HL-60 (cell line): ENCODE results near the gene ZNF107.

Source experiments
- DNase-seq, 2 experiments: peaks; one replicate each; pipeline ENCODE4 v3.0.0-alpha.2; 2010 to 2020; ENCODE audit warnings: low read depth in 1 of 2, low spot score in 1 of 2
- H3K27ac ChIP-seq: fragments of 250-450 bp; sonication (Bioruptor Pico); replicated peaks from 2 replicates; pipeline ENCODE4 v1.5.1; 2020; ENCODE audit warnings: mild to moderate bottlenecking, moderate library complexity
- H3K27me3 ChIP-seq: fragments of 250-450 bp; sonication (Bioruptor Pico); 2 replicates; pipeline ENCODE4 v1.5.1; 2021; ENCODE audit warnings: mild to moderate bottlenecking, moderate library complexity; ENCODE audit not compliant: insufficient read depth, poor library complexity, severe bottlenecking
- H3K4me3 ChIP-seq: replicated peaks from 2 replicates; pipeline ENCODE4 v1.5.1; 2011; ENCODE audit warnings: mild to moderate bottlenecking, control low read depth, low read length; ENCODE audit not compliant: insufficient read depth
- GABPA ChIP-seq: IDR thresholded peaks from 2 replicates; pipeline ENCODE4 v1.6.1; 2012; ENCODE audit warnings: low read depth
- POLR2AphosphoS5 ChIP-seq: IDR thresholded peaks from 2 replicates; pipeline ENCODE4 v1.6.1; 2012; ENCODE audit warnings: low read depth
- SPI1 ChIP-seq: IDR thresholded peaks from 2 replicates; pipeline ENCODE4 v1.6.1; 2012; ENCODE audit warnings: low read depth, mild to moderate bottlenecking, borderline replicate concordance
- TF ChIP-seq, protein P1 (sequence below): IDR thresholded peaks from 2 replicates; pipeline ENCODE4 v1.6.1; 2012; ENCODE audit warnings: low read depth; ENCODE audit not compliant: insufficient replicate concordance
- TF ChIP-seq, protein P2 (sequence below): IDR thresholded peaks from one replicate; pipeline ENCODE4 v1.5.1; 2011; ENCODE audit warnings: low read length, control low read depth, inconsistent platforms; ENCODE audit not compliant: insufficient read depth

ZNF107 gene

DNA sequence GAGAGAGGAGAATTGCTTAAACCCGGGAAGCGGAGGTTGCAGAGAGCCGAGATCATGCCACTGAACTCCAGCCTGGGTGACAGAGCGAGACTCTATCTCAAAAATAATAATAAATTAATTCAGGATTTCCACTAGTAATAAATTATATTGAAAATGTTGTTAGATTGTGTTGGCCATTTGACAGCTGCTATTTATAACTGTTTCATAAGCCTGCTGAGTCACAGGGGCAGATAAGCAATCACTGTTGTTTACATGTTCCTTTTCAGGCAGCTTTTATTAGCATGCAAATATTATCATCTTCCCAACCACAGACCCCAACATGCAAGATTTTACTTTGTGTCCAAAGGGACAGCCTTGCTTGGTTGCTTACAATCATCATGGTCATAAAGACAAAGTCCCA, 78.7 kb downstream of the ZNF107 start:
- DNase-seq, result no peak
- no peaks in the 10 kb centered on the region for H3K27me3 ChIP-seq
- H3K4me3 ChIP-seq, result no peak overlapping the region
- TF ChIP-seq, protein P1, sequence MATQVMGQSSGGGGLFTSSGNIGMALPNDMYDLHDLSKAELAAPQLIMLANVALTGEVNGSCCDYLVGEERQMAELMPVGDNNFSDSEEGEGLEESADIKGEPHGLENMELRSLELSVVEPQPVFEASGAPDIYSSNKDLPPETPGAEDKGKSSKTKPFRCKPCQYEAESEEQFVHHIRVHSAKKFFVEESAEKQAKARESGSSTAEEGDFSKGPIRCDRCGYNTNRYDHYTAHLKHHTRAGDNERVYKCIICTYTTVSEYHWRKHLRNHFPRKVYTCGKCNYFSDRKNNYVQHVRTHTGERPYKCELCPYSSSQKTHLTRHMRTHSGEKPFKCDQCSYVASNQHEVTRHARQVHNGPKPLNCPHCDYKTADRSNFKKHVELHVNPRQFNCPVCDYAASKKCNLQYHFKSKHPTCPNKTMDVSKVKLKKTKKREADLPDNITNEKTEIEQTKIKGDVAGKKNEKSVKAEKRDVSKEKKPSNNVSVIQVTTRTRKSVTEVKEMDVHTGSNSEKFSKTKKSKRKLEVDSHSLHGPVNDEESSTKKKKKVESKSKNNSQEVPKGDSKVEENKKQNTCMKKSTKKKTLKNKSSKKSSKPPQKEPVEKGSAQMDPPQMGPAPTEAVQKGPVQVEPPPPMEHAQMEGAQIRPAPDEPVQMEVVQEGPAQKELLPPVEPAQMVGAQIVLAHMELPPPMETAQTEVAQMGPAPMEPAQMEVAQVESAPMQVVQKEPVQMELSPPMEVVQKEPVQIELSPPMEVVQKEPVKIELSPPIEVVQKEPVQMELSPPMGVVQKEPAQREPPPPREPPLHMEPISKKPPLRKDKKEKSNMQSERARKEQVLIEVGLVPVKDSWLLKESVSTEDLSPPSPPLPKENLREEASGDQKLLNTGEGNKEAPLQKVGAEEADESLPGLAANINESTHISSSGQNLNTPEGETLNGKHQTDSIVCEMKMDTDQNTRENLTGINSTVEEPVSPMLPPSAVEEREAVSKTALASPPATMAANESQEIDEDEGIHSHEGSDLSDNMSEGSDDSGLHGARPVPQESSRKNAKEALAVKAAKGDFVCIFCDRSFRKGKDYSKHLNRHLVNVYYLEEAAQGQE, result no peak
- TF ChIP-seq SPI1 (no peak), GABPA (no peak)
- TF ChIP-seq, protein P2, sequence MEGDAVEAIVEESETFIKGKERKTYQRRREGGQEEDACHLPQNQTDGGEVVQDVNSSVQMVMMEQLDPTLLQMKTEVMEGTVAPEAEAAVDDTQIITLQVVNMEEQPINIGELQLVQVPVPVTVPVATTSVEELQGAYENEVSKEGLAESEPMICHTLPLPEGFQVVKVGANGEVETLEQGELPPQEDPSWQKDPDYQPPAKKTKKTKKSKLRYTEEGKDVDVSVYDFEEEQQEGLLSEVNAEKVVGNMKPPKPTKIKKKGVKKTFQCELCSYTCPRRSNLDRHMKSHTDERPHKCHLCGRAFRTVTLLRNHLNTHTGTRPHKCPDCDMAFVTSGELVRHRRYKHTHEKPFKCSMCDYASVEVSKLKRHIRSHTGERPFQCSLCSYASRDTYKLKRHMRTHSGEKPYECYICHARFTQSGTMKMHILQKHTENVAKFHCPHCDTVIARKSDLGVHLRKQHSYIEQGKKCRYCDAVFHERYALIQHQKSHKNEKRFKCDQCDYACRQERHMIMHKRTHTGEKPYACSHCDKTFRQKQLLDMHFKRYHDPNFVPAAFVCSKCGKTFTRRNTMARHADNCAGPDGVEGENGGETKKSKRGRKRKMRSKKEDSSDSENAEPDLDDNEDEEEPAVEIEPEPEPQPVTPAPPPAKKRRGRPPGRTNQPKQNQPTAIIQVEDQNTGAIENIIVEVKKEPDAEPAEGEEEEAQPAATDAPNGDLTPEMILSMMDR, result no peak
- H3K27ac ChIP-seq, result no peak overlapping the region

DNA sequence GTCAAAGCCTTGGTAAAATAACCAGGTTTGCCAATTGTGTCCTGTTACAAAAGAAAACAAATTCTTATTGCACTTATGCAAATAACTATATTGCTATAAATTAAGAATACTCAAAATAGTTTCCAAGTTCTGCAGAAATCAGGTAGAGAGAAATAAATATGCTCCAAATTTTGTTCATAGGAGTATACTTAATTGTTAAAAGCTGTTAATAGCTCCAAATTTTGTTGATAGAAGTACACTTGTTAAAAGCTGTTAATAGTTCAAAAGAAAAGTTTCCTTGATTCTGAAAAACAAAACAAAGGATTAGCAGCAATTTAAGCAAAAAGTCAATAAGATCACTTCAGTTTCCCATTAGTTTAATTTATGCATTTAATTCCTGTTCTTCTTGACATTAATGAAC, 81.9 kb downstream of the ZNF107 start:
- no peak overlapping the region for H3K27ac ChIP-seq
- TF ChIP-seq SPI1 (no peak), POLR2AphosphoS5 (no peak), GABPA (no peak)
- TF ChIP-seq, protein P1, result no peak
- TF ChIP-seq, protein P2, result no peak
- H3K27me3 ChIP-seq, result no peaks in the 10 kb centered on the region
- no peak for DNase-seq
- H3K4me3 ChIP-seq, result no peak overlapping the region

DNA sequence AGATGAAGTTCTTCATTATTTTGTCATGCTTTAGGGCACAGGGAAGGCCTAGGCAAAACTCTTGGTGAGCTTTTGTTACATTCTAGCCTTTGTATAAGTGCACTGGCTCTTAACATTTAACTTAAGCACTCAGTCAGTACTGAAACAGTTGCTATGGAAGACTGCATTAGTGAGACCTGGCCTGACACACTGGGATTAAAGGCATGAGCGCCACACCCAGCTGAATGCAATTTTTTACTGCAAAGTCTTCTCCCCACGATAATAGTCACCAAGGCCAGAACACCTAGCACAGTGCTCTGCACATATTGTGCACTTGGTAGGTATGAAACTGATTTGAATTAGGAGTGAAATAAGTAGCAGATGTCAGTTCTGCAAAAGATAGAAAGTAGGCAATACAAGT, 87.1 kb downstream of the ZNF107 start:
- TF ChIP-seq POLR2AphosphoS5, result no peak
- TF ChIP-seq, protein P2, result no peak
- TF ChIP-seq, protein P1, result no peak
- no peak for TF ChIP-seq SPI1
- no peak overlapping the region for H3K27ac ChIP-seq
- H3K4me3 ChIP-seq, result no peak overlapping the region
- no peaks in the 10 kb centered on the region for H3K27me3 ChIP-seq
- no peak for DNase-seq
